Natural killer cell (primary cell): ENCODE data around the gene GABPB2. TPM values are rescaled to one million over a fixed set of nuclear protein-coding genes. Genes with fewer than 3 reads are reported as not detected.

ENCODE experiments used
- ATAC-seq, 3 donors: fragments of 150-1000 bp in 2 of 3; fragments of 200-7000 bp in 1 of 3; cut with Tn5 transposase; 1 replicate in 1 of 3; 2 replicates in 2 of 3; pipeline ENCODE4 v1.10.0; 2021; ENCODE audit warnings: mild to moderate bottlenecking in 2 of 3, moderate library complexity in 2 of 3
- DNase-seq, 2 donors: peaks; one replicate each; pipeline versions ENCODE4 v3.0.0 to v3.0.0-alpha.2; 2013 to 2021; ENCODE audit warnings: mixed read lengths in 1 of 2
- H3K27ac ChIP-seq: one replicate; pipeline ENCODE4 v1.5.1; 2013; ENCODE audit warnings: mild to moderate bottlenecking, low read length
- H3K27me3 ChIP-seq: one replicate; pipeline ENCODE4 v1.6.1; 2013; ENCODE audit warnings: low read length; ENCODE audit not compliant: control insufficient read depth, insufficient read depth
- H3K36me3 ChIP-seq: one replicate; pipeline ENCODE4 v1.6.1; 2013; ENCODE audit warnings: low read length; ENCODE audit not compliant: control insufficient read depth, insufficient read depth
- H3K4me1 ChIP-seq: one replicate; pipeline ENCODE4 v1.6.1; 2013; ENCODE audit warnings: low read length; ENCODE audit not compliant: control insufficient read depth, insufficient read depth
- H3K4me3 ChIP-seq: one replicate; pipeline ENCODE4 v1.5.1; 2013; ENCODE audit warnings: low read length
- H3K9me3 ChIP-seq: one replicate; pipeline ENCODE4 v1.6.1; 2013; ENCODE audit warnings: low read length; ENCODE audit not compliant: control insufficient read depth, insufficient read depth
- H3K27ac Mint-ChIP-seq, 2 donors: one replicate each; pipeline ENCODE4 v1.8.0; 2022; ENCODE audit warnings: mild to moderate bottlenecking in 2 of 2, mixed read lengths in 2 of 2, moderate library complexity in 1 of 2
- H3K27me3 Mint-ChIP-seq, 2 donors: one replicate each; pipeline ENCODE4 v1.8.0; 2022; ENCODE audit warnings: low read depth in 2 of 2, mixed read lengths in 2 of 2
- H3K36me3 Mint-ChIP-seq: one replicate; pipeline ENCODE4 v1.8.0; 2022; ENCODE audit warnings: mixed read lengths
- H3K4me1 Mint-ChIP-seq, 2 donors: one replicate each; pipeline ENCODE4 v1.8.0; 2022; ENCODE audit warnings: mixed read lengths in 2 of 2
- H3K4me3 Mint-ChIP-seq: one replicate; pipeline ENCODE4 v1.8.0; 2022; ENCODE audit warnings: mild to moderate bottlenecking, moderate library complexity, mixed read lengths
- H3K9me3 Mint-ChIP-seq, 2 donors: one replicate each; pipeline ENCODE4 v1.8.0; 2022; ENCODE audit warnings: mixed read lengths in 2 of 2
- WGBS: methylation state at CpG from one replicate; pipeline ENCODE4 v1.1.7; 2013; ENCODE audit warnings: missing lambda C conversion rate; ENCODE audit not compliant: insufficient coverage; 5-methylcytosine and 5-hydroxymethylcytosine counted together
- intact Hi-C: fragments of 100-400 bp; cut with micrococcal nuclease; formaldehyde crosslinking; loops from one replicate; pipeline ENCODE4 v1.14.2; 2022
- total RNA-seq, 4 donors: library from RNA; stranded (reverse); fragments of 120-200 nt in 1 of 4; gene quantifications; one replicate each; pipeline versions ENCODE4 v1.2.3 to v1.2.4, GENCODE V29; 2013 to 2022
- TF ChIP-seq, protein P1 (sequence below): fragments of 200-600 bp; IDR thresholded peaks from one replicate; pipeline ENCODE4 v1.8.0; 2022; ENCODE audit warnings: antibody characterized with exemption

GABPB2 gene
- total RNA-seq, 3 donors from 2014 or later (not counting 1 experiment from before 2014, with no cell fraction given): 27.4 to 34.0 (median 30.6) TPM

DNA sequence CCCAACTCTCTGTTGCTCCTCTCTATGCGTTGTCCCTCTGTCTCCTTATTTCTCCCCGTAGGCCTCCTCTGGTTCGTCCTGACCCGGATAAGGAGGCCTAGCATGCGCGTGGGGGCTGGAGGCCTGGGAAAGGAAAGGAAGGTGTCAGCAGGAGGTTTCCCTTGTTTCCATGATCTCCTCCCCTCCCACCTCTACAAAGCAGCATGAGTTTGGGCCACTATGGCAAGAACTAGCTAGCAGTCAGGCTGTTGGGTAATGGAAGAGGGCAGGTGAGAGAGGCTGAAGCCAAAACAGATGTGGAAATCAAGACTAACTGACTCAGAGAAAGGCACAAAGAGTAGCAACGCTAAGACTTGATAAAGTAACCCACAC is 76.6 kb downstream of the GABPB2 start:
- H3K4me3 Mint-ChIP-seq: peak overlapping the region; percentile 92
- intact Hi-C loops: no loop called here
- TF ChIP-seq, protein P1, sequence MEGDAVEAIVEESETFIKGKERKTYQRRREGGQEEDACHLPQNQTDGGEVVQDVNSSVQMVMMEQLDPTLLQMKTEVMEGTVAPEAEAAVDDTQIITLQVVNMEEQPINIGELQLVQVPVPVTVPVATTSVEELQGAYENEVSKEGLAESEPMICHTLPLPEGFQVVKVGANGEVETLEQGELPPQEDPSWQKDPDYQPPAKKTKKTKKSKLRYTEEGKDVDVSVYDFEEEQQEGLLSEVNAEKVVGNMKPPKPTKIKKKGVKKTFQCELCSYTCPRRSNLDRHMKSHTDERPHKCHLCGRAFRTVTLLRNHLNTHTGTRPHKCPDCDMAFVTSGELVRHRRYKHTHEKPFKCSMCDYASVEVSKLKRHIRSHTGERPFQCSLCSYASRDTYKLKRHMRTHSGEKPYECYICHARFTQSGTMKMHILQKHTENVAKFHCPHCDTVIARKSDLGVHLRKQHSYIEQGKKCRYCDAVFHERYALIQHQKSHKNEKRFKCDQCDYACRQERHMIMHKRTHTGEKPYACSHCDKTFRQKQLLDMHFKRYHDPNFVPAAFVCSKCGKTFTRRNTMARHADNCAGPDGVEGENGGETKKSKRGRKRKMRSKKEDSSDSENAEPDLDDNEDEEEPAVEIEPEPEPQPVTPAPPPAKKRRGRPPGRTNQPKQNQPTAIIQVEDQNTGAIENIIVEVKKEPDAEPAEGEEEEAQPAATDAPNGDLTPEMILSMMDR: no peak
- peaks cover 9 to 27% of the 10 kb centered on the region in 2 donors for H3K4me1 Mint-ChIP-seq
- Histone ChIP-seq H3K27ac (no peak overlapping the region), H3K9me3 (no peaks in the 10 kb centered on the region), H3K4me3 (peak overlapping the region; percentile 83), H3K4me1 (peaks cover 18% of the 10 kb centered on the region), H3K27me3 (peaks cover 7% of the 10 kb centered on the region), H3K36me3 (no peaks in the 10 kb centered on the region)
- 20% methylated on average over 5 of the region's 7 CpGs for WGBS
- DNase-seq (no peak), ATAC-seq (no peak)
- peaks cover 0 to 8% of the 10 kb centered on the region in 2 donors for H3K27me3 Mint-ChIP-seq
- H3K36me3 Mint-ChIP-seq: no peaks in the 10 kb centered on the region
- no peaks in the 10 kb centered on the region for H3K9me3 Mint-ChIP-seq
- H3K27ac Mint-ChIP-seq: peak overlapping the region; percentile 45 to 83

DNA sequence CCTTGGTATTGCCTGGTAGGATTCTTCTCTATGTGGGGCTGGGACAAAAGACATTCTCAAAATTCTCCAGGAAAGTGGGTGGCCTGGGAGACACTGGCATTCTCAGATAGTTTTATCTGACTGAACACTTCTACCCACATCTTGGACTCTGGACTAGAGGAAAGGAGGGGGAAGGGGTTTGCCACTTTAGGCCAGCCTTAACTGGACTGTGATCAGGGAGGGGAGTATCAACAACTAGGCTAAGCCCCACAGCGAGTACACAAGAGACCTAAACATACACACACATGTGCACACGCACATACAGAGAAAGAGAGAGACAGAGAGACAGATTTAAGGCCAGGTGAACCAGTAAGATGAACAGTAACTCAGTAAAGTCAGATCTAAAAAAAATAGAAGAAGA is 77.1 kb downstream of the GABPB2 start:
- H3K4me3 ChIP-seq: no peak overlapping the region
- H3K27me3 ChIP-seq: peaks cover 7% of the 10 kb centered on the region
- H3K27ac ChIP-seq: no peak overlapping the region
- TF ChIP-seq, protein P1: no peak
- Mint-ChIP-seq H3K27me3 (peaks cover 0 to 8% of the 10 kb centered on the region in 2 donors), H3K9me3 (no peaks in the 10 kb centered on the region), H3K4me3 (no peak overlapping the region), H3K36me3 (no peaks in the 10 kb centered on the region), H3K4me1 (peaks cover 9 to 27% of the 10 kb centered on the region in 2 donors), H3K27ac (peak overlapping the region in 1 of 2 donors; percentile 83)
- ATAC-seq: no peak
- H3K4me1 ChIP-seq: peaks cover 18% of the 10 kb centered on the region
- intact Hi-C loops: no loop called here
- no peaks in the 10 kb centered on the region for H3K9me3 ChIP-seq
- DNase-seq: no peak
- H3K36me3 ChIP-seq: no peaks in the 10 kb centered on the region
- WGBS: no CpG with 5 or more reads among the region's 2 CpGs

DNA sequence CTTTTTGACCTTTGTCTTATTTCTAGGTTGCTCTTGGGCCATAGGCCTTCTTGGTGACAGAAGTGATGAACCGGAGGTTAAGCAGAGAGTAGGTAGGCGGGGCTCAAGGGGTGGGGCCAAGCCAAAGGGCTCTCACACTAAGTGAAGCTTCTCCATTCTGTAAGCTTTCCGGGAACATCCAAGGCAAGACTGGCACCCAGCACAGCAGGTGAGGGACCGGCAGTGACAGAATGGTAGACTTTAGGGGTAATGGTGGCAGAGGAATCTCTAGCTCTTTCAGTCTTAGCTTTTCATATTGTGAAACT is 85.9 kb downstream of the GABPB2 start, which contains the start of gene TNFAIP8L2:
TNFAIP8L2 (plus strand) TSS at position 135 of the 305 bp plus-strand sequence. CDS start 2,049 bp downstream, outside the sequence.
- H3K4me3 Mint-ChIP-seq: peak within 1 kb of the TSS; percentile 96
- H3K4me1 Mint-ChIP-seq: peaks cover 39 to 47% of the 10 kb centered on the region in 2 donors
- Histone ChIP-seq H3K27ac (peak within 1 kb of the TSS; percentile 68), H3K27me3 (no peaks in the 10 kb centered on the region), H3K4me1 (peaks cover 46% of the 10 kb centered on the region), H3K4me3 (peak within 1 kb of the TSS; percentile 76), H3K36me3 (peaks cover 15% of the 10 kb centered on the region), H3K9me3 (no peaks in the 10 kb centered on the region)
- ATAC-seq (peak; percentile 83 to 91 (median 89)), DNase-seq (peak; percentile 58 to 80)
- H3K27ac Mint-ChIP-seq: peak within 1 kb of the TSS; percentile 89 to 96
- 0% methylated on average over 4 of the region's 4 CpGs for WGBS
- no peaks in the 10 kb centered on the region for H3K36me3 Mint-ChIP-seq
- no peaks in the 10 kb centered on the region for H3K27me3 Mint-ChIP-seq
- TF ChIP-seq, protein P1: no peak
- intact Hi-C loops: loop anchor here (1.0 to 5.0 kb wide), 4 partner anchors 57 to 594 kb away; no protein-coding TSS in a partner anchor
- H3K9me3 Mint-ChIP-seq: no peaks in the 10 kb centered on the region

DNA sequence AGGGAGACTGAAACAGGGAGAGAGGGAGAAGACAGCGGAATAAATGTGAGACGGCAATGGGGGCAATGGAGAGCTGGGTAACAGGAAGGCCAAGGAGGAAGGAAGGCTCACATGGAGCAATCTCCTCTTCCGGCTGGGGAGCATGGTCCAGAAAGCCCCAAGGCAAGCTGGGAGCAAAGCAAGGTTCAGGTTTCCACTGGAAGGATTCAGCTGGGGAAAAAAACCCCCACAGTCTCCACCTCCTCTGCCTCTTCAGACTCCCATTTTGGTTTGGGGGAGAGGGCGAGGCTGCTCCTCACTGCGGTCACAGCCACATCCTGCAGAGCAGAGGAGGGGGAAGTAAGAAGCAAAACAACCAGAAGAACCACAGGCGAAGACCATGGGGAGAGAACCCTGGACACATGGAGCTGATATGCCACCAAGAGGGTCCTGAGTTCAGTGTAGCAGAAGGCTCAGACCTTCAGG is 86.5 kb downstream of the GABPB2 start:
- Histone ChIP-seq H3K4me3 (peak overlapping the region; percentile 76), H3K4me1 (peaks cover 49% of the 10 kb centered on the region), H3K9me3 (no peaks in the 10 kb centered on the region), H3K36me3 (peaks cover 15% of the 10 kb centered on the region), H3K27ac (peak overlapping the region; percentile 68), H3K27me3 (no peaks in the 10 kb centered on the region)
- H3K4me3 Mint-ChIP-seq: peak overlapping the region; percentile 96
- H3K9me3 Mint-ChIP-seq: no peaks in the 10 kb centered on the region
- peaks cover 39 to 53% of the 10 kb centered on the region in 2 donors for H3K4me1 Mint-ChIP-seq
- DNase-seq (peak in 1 of 2 donors; percentile 78), ATAC-seq (peak; percentile 14 to 50 (median 18))
- H3K36me3 Mint-ChIP-seq: no peaks in the 10 kb centered on the region
- TF ChIP-seq, protein P1: no peak
- H3K27me3 Mint-ChIP-seq: no peaks in the 10 kb centered on the region
- peak overlapping the region; percentile 89 to 96 for H3K27ac Mint-ChIP-seq
- intact Hi-C loops: loop anchor here (5.0 kb wide), 2 partner anchors 180 to 595 kb away; no protein-coding TSS in a partner anchor
- WGBS: 0% methylated on average over 6 of the region's 6 CpGs
